ENCODE data around the gene KAZN. TPM values are rescaled to one million over a fixed set of nuclear protein-coding genes. Genes with fewer than 3 reads are reported as not detected.

Gene KAZN
- total RNA-seq, 1 experiment from 2014 or later = 15.6 TPM

DNA sequence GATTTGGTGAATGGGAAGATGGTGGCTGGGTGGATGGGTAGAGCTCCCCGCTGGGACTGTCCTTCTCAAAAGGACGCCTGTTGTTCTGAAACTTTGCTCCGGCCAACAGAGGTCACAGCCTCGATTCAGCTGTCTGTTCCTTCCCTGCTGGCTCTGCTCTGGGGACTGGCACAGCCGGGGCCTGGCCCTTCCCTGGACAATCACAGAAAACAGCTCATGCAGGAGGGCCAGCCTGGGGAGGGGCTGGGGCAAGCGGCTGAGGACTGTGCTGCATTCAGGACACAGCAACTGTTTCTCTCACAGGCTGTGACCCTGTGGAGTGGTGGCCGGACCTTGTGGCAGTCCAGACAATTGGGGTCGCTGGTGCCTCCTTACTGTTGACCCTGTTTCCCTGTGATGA lies 444.4 kb downstream of the KAZN start:
- Histone ChIP-seq H3K9me3 (ENCODE audit: insufficient read depth, low read depth) (no peaks in the 10 kb centered on the region), H3K4me1 (replicated peaks; ENCODE audit: insufficient read depth) (no peaks in the 10 kb centered on the region), H3K9me2 (ENCODE audit: insufficient read depth) (no peaks in the 10 kb centered on the region), H3K27me3 (ENCODE audit: insufficient read depth, low read depth) (no peaks in the 10 kb centered on the region), H3K4me3 (no peak overlapping the region), H3K79me2 (ENCODE audit: low read depth) (no peaks in the 10 kb centered on the region), H3K4me2 (no peak overlapping the region), H2AFZ (no peak overlapping the region), H3K36me3 (ENCODE audit: low read depth) (no peaks in the 10 kb centered on the region), H3K27ac (no peak overlapping the region), H4K20me1 (ENCODE audit: insufficient read depth) (no peaks in the 10 kb centered on the region), H3F3A (ENCODE audit: insufficient read depth, low read depth) (no peaks in the 10 kb centered on the region)
- intact Hi-C loops (cut with micrococcal nuclease; ENCODE audit: unreplicated experiment) = loop anchor here (10.0 kb wide), 1 partner anchor 1078 kb away; no protein-coding TSS in a partner anchor
- no peak for TF ChIP-seq EZH2 (IDR thresholded peaks at IDR 0.05; ENCODE audit: low read depth)
- TF ChIP-seq CTCF (conservative IDR thresholded peaks at IDR 0.05) = no peak
- CTCF ChIA-PET = no interaction called here
- no peak for DNase-seq
- no TSS peak for BruUV-seq (replicated peaks)
- POLR2A ChIA-PET (ENCODE audit: unreplicated experiment) = no interaction called here

- Histone ChIP-seq H3K27me3 (ENCODE audit: insufficient read depth, low read depth) (no peaks in the 10 kb centered on the region), H3K9me3 (ENCODE audit: insufficient read depth, low read depth) (no peaks in the 10 kb centered on the region), H3F3A (ENCODE audit: insufficient read depth, low read depth) (no peaks in the 10 kb centered on the region), H3K9me2 (ENCODE audit: insufficient read depth) (no peaks in the 10 kb centered on the region), H3K27ac (no peak overlapping the region), H3K4me3 (no peak overlapping the region), H3K79me2 (ENCODE audit: low read depth) (no peaks in the 10 kb centered on the region), H2AFZ (no peak overlapping the region), H4K20me1 (ENCODE audit: insufficient read depth) (no peaks in the 10 kb centered on the region), H3K4me1 (replicated peaks; ENCODE audit: insufficient read depth) (no peaks in the 10 kb centered on the region), H3K4me2 (no peak overlapping the region), H3K36me3 (ENCODE audit: low read depth) (no peaks in the 10 kb centered on the region)
- no peak for DNase-seq
- POLR2A ChIA-PET (ENCODE audit: unreplicated experiment) = no interaction called here
- intact Hi-C loops (cut with micrococcal nuclease; ENCODE audit: unreplicated experiment) = loop anchor here (10.0 kb wide), 1 partner anchor 1079 kb away; no protein-coding TSS in a partner anchor
- CTCF ChIA-PET = no interaction called here
- no peak for TF ChIP-seq EZH2 (IDR thresholded peaks at IDR 0.05; ENCODE audit: low read depth)
- TF ChIP-seq CTCF (conservative IDR thresholded peaks at IDR 0.05) = no peak
- no TSS peak for BruUV-seq (replicated peaks)
These were observed 445.4 kb downstream of the KAZN start for GRCh38 chr1:15043934-15044333.

DNA sequence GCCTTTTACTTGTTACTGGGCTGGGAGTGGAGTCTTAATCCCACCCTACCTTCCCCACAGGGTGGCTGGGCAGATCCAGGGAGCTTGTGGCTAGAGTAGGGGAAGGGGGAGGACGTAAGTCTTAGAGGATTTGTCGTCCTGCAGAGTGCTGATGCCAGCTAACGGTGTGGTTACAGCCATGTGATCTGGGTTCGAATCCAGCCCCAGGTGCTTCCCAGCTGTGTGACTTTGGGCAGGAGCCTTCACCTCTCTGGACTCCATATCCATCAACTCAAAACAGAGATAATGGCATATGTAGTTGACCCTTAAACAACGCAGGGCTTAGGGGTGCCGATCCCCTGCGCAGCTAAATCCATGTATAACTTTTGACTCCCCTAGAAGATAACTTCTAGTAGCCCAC lies 446.6 kb downstream of the KAZN start:
- intact Hi-C loops (cut with micrococcal nuclease; ENCODE audit: unreplicated experiment) = loop anchor here (5.0 to 10.0 kb wide), 3 partner anchors 213 to 1080 kb away; no protein-coding TSS in a partner anchor
- Histone ChIP-seq H3K4me3 (no peak overlapping the region), H3F3A (ENCODE audit: insufficient read depth, low read depth) (no peaks in the 10 kb centered on the region), H3K79me2 (ENCODE audit: low read depth) (no peaks in the 10 kb centered on the region), H3K9me2 (ENCODE audit: insufficient read depth) (no peaks in the 10 kb centered on the region), H3K4me1 (replicated peaks; ENCODE audit: insufficient read depth) (no peaks in the 10 kb centered on the region), H3K36me3 (ENCODE audit: low read depth) (no peaks in the 10 kb centered on the region), H2AFZ (no peak overlapping the region), H3K9me3 (ENCODE audit: insufficient read depth, low read depth) (no peaks in the 10 kb centered on the region), H3K27me3 (ENCODE audit: insufficient read depth, low read depth) (no peaks in the 10 kb centered on the region), H4K20me1 (ENCODE audit: insufficient read depth) (no peaks in the 10 kb centered on the region), H3K4me2 (no peak overlapping the region), H3K27ac (no peak overlapping the region)
- CTCF ChIA-PET = no interaction called here
- no peak for DNase-seq
- POLR2A ChIA-PET (ENCODE audit: unreplicated experiment) = no interaction called here
- TF ChIP-seq CTCF (conservative IDR thresholded peaks at IDR 0.05) (no peak), EZH2 (IDR thresholded peaks at IDR 0.05; ENCODE audit: low read depth) (no peak)
- no TSS peak for BruUV-seq (replicated peaks)
